Fibroblast of pulmonary artery (primary cell): ENCODE results near the gene VSIG10L2.

Experiments
- DNase-seq: peaks from one replicate; pipeline ENCODE4 v3.0.0-alpha.2; 2010; ENCODE audit warnings: low read depth
- H3K4me3 ChIP-seq: replicated peaks from 2 replicates; pipeline ENCODE4 v1.5.1; 2011; ENCODE audit warnings: low read depth, mild to moderate bottlenecking, control low read depth, low read length, moderate library complexity
- CTCF ChIP-seq: IDR thresholded peaks from 2 replicates; pipeline ENCODE4 v1.5.1; 2011; ENCODE audit warnings: mild to moderate bottlenecking, control low read depth, low read length, inconsistent platforms; ENCODE audit errors: missing control alignments

The VSIG10L2 gene

GRCh38 chr11:125947419-125948277, 1.8 kb downstream of the VSIG10L2 start:
- no peak for DNase-seq
- no peak for TF ChIP-seq CTCF

DNA sequence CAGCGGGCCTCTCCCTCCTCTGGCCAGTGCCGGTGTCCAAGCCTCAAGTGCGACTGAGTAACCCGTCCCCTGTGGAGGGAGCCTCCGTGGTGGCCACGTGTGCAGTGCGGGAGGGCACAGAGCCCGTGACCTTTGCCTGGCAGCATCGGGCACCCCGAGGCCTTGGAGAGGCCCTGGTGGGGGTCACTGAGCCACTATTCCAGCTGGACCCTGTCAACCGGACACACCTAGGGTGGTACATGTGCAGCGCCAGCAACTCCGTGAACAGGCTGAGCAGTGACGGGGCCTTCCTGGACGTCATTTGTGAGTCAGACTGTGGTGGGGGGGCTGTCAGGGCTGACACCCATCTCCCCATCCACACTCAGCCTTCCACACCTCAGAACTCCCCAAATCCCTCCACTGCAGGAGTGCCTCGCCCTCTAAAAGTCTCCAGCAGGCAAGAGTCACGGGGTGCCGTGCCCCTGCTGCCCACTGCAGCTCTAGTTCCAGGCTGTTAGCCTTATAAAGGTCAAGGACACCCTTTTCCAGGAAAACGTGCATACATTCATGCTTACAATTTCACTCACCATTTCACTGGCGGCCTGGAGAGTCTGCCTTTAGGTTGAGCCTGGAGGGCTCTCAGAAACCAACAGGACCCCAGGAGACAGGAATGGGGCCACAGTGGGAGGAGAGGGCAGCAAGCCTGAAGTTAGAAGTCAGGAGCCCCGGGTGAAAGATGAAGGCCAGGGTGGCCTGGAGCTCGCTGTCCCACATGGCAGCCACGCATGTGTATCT, 2.6 kb downstream of the VSIG10L2 start:
- no peak for DNase-seq
- H3K4me3 ChIP-seq: no peak overlapping the region
- no peak for TF ChIP-seq CTCF

More at GRCh38 chr11:125947419-125948277, 1.8 kb downstream of the VSIG10L2 start:
- no peak overlapping the region for H3K4me3 ChIP-seq

DNA sequence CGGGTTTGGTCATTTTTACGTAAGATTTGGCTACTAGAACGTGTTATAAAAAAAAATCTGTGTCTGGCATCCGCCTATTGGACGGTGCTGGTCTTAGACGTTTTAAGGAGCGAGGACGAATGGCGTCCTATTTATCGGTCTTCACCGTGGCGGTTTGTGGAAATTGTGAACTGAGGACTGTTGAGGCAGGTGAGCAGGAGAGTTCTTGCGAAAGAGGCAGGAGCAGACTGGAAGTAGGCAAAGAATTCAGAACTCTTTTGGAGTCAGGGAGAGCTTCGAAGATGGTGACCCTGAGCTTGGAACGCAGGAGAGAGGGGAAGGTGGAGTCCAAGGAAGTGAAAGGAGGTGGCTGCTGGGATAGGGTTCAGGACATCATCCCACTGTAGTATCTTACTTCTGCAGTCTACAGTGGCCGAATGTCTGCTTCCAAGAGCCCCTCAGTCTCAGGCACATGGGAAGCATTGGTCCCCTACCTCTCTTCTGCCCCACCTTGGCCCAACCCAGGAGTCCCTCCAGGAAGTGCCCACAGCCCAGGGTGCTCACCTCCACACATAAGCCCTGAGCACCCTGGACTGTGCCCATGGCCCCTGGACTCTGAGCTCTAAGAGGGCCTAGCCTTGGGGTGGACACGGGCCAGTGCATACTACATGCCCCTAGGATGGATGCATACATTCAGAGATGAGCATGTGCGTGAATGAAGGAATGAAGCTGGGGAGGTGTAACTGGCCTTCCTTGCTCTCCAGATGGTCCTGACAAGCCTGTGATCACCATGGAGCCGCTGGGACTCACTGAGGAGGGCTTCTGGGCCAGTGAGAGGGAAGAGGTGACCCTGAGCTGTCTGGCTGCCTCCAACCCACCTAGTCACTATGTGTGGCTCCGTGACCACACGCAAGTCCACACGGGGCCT, 3.7 kb downstream of the VSIG10L2 start:
- H3K4me3 ChIP-seq: no peak overlapping the region
- TF ChIP-seq CTCF: no peak
- DNase-seq: no peak

DNA sequence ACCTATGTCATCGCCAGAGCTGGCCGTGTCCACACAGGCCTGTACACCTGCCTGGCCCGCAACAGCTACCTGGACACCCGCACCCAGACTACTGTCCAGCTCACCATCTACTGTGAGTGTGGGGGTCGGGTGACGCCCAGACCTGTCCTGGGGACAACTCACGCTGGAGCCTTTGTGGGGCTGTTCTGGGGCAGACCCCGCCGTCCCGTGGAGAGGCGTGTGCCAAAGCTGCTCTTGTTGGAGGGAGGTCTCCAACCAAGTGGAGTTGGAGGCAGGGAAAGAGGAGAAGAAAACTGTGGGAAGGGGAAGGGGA, 4.3 kb downstream of the VSIG10L2 start:
- DNase-seq: no peak
- H3K4me3 ChIP-seq: no peak overlapping the region
- no peak for TF ChIP-seq CTCF

DNA sequence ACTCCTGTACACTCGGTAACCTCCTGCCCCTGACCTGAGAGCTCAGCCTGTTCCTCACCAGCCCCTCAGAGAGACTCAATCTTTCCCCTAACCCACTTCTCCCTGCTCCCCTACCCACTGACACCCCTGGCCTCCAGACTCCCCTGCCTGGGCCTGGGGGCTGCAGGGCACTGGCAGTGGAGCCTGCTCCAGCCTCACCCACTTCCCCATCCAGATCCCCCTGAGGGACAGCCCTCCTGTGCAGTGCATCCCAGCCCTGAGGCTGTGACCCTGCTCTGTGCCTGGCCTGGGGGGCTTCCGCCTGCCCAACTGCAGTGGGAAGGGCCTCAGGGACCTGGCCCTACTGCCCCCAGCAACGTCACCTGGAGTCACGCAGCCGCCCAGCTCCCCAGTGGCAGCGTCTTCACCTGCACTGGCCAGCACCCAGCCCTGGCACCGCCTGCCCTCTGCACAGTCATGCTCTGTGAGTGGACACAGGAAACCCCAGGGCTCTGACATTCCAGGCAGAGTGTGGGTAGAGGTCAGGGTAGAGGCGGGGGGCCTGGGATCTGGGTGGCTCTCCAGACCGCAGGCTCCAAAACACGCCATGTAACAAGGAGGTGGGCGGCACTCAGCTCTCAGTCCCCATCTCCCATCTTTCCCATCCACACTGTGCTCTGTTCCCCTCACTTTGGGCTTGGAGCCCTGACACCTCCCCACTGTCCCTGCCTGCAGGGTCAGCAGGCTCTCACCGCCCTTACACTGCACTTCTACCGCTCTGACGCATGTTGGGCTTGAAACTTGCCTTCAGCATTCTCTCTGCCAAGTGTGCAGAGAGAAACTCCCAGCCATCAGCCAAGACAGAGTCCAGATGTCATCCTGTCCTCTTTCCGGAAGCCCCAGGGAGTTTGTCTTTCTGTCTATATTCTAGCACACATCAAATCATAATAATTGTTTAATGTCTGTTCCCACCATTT, 5.1 kb downstream of the VSIG10L2 start:
- H3K4me3 ChIP-seq: no peak overlapping the region
- peak; percentile 57 for DNase-seq
- no peak for TF ChIP-seq CTCF

- H3K4me3 ChIP-seq: no peak overlapping the region
- no peak for DNase-seq
- no peak for TF ChIP-seq CTCF
Observed at GRCh38 chr11:125951731-125952130, 5.9 kb downstream of the VSIG10L2 start.
